IPS-18a (cell line): ENCODE data around the gene NFATC2.

ENCODE experiments used
- H3K27ac ChIP-seq: one replicate; pipeline ENCODE4 v1.5.1; 2013; ENCODE audit warnings: low read length
- H3K27me3 ChIP-seq: one replicate; pipeline ENCODE4 v1.6.1; 2013; ENCODE audit warnings: mild to moderate bottlenecking, low read length; ENCODE audit not compliant: control insufficient read depth, insufficient read depth
- H3K36me3 ChIP-seq: one replicate; pipeline ENCODE4 v1.6.1; 2013; ENCODE audit warnings: low read depth, low read length; ENCODE audit not compliant: control insufficient read depth
- H3K4me1 ChIP-seq: one replicate; pipeline ENCODE4 v1.6.1; 2013; ENCODE audit warnings: low read depth, low read length; ENCODE audit not compliant: control insufficient read depth
- H3K4me3 ChIP-seq: one replicate; pipeline ENCODE4 v1.5.1; 2013; ENCODE audit warnings: low read length
- H3K9ac ChIP-seq: one replicate; pipeline ENCODE4 v1.6.1; 2013; ENCODE audit warnings: mild to moderate bottlenecking, low read length, moderate library complexity
- H3K9me3 ChIP-seq: one replicate; pipeline ENCODE4 v1.6.1; 2013; ENCODE audit warnings: low read depth, low read length; ENCODE audit not compliant: control insufficient read depth

NFATC2 gene

DNA sequence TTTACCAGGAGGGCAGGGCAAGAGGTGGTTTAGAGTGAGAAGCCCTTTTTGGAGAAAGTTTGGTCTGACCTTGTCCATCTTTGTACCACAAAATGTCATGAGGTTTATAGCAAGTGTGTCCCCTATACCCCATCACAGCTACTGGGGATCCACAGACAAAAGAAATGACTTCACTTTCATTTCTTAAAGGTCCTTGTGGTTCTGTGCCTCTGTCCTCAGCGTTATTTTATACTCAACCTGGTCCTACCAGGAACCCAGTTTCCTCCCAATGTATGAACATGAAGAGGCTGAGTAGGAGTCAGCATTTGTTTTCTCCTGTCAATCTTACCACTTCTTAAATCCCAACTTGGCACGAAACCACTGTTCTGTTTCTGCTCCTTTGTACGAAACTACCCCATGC lies 157.6 kb downstream of the NFATC2 start:
- no peaks in the 10 kb centered on the region for H3K36me3 ChIP-seq
- H3K9ac ChIP-seq = no peak overlapping the region
- H3K4me1 ChIP-seq = peaks cover 28% of the 10 kb centered on the region
- H3K27me3 ChIP-seq = no peaks in the 10 kb centered on the region
- H3K9me3 ChIP-seq = no peaks in the 10 kb centered on the region
- no peak overlapping the region for H3K4me3 ChIP-seq
- no peak overlapping the region for H3K27ac ChIP-seq

- H3K4me1 ChIP-seq = peaks cover 23% of the 10 kb centered on the region
- no peak overlapping the region for H3K4me3 ChIP-seq
- no peaks in the 10 kb centered on the region for H3K9me3 ChIP-seq
- no peaks in the 10 kb centered on the region for H3K36me3 ChIP-seq
- H3K27me3 ChIP-seq = no peaks in the 10 kb centered on the region
- no peak overlapping the region for H3K9ac ChIP-seq
- H3K27ac ChIP-seq = no peak overlapping the region
These were observed 158.5 kb downstream of the NFATC2 start for GRCh38 chr20:51383891-51384510.

- Histone ChIP-seq H3K27ac (no peak overlapping the region), H3K9me3 (no peaks in the 10 kb centered on the region), H3K27me3 (no peaks in the 10 kb centered on the region), H3K4me3 (no peak overlapping the region), H3K9ac (no peak overlapping the region), H3K4me1 (peaks cover 20% of the 10 kb centered on the region), H3K36me3 (no peaks in the 10 kb centered on the region)
These were observed 159.3 kb downstream of the NFATC2 start for GRCh38 chr20:51382986-51383821.

DNA sequence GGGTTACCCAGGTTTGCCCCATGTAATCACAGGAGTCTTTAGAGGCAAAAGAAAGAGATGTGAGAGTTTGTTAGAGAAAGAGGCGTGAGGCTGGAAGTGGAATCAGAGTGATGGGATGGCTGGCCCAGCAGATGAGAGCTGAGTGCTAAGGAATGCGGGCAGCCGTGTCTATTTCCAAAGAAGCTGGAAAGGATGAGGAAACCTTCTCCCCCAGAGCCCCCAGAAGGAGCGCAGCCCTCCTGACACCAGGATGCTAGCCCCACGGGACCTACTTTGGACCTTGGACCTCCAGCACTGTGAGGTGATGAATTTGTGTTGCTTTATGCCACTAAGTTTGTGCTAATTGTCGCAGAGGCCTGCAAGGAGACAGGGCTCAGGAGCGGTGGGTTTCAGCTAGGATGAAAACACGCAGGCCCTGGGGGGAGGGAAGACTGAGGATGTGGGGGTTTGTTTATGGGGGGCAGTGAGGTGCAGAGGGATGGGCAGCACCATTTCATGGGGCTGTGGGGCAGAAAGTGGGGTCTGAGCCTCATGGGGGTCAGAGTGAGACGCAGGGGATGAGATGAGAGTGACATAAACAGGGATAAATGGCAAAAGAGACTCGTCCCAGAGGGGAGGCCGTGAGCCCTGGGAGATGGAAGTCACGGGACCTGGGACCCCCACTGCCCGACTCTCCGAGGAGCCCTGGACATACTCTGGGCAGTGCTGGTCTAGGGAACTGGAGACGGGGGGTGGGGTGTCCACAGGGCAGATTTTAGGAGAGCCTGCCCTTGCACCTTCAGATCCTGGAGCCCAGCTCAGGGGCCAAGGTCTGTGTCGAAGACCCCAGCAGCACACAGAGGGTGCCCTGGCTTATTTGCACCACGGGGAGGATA lies 160.2 kb downstream of the NFATC2 start:
- no peak overlapping the region for H3K9ac ChIP-seq

DNA sequence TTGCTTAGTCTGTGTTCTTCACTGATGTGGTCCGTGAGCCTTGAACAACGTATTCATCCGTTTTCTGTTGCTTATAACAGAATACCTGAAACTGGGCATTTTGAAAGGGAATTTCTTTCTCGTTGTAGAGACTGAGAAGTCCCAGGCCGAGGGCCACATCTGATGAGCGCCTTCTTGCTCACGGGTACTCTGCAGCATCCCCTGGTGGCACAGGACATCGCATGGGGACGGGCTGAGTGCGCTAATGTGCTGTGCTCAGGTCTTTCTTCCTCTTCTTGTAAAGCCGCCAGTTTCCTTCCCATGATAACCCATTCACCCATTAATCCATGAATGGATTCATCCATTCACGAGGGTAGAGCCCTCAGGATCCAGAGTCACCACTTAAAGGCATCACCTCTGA lies 161.0 kb downstream of the NFATC2 start:
- Histone ChIP-seq H3K9ac (no peak overlapping the region), H3K27me3 (no peaks in the 10 kb centered on the region), H3K4me3 (no peak overlapping the region), H3K36me3 (no peaks in the 10 kb centered on the region), H3K9me3 (no peaks in the 10 kb centered on the region), H3K4me1 (peaks cover 6% of the 10 kb centered on the region), H3K27ac (no peak overlapping the region)

More for the DNA sequence above, 160.2 kb downstream of the NFATC2 start:
- Histone ChIP-seq H3K9me3 (no peaks in the 10 kb centered on the region), H3K4me3 (no peak overlapping the region), H3K27me3 (no peaks in the 10 kb centered on the region), H3K4me1 (peaks cover 14% of the 10 kb centered on the region), H3K27ac (no peak overlapping the region), H3K36me3 (no peaks in the 10 kb centered on the region)

- no peaks in the 10 kb centered on the region for H3K4me1 ChIP-seq
- H3K36me3 ChIP-seq = no peaks in the 10 kb centered on the region
- H3K27me3 ChIP-seq = no peaks in the 10 kb centered on the region
- H3K27ac ChIP-seq = no peak overlapping the region
- H3K9ac ChIP-seq = no peak overlapping the region
- no peak overlapping the region for H3K4me3 ChIP-seq
- H3K9me3 ChIP-seq = no peaks in the 10 kb centered on the region
These were observed 161.8 kb downstream of the NFATC2 start for GRCh38 chr20:51380401-51381385.

DNA sequence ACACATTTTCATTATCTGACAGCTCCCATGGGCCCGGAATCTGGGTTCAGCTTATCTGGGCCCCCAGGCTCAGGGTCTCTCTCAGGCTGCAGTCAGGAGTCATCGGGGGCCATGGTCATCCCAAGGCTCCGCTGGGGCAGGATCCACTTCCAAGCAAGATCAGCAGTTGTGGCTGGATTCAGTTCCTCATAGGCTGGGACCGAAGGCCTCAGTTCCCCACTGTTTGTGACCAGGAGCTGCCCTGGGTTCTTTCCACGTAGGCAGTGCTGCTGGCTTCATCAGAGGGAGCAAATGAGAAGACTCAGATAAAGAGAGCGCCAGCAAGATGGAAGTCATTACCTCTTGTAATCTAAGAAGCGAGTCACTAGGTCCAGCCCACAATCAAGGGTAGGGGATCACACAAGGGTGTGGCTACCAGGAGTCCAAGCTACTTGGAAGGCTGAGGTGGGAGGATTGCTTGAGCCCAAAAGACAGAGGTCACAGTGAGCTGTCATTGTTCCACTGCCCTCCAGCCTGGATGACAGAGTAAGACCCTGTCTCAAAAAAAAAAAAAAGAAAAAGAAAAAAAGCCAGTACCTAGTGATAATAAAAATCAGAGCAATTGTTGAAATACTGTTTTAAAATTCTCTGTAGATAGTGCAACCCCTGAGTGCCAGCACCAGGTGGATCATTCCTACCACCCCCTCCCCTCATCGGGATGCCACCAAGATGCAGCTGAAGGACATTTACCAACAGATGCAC lies 162.7 kb downstream of the NFATC2 start:
- H3K27ac ChIP-seq = no peak overlapping the region
- H3K27me3 ChIP-seq = no peaks in the 10 kb centered on the region
- no peak overlapping the region for H3K9ac ChIP-seq
- H3K36me3 ChIP-seq = no peaks in the 10 kb centered on the region
- H3K4me3 ChIP-seq = no peak overlapping the region
- H3K4me1 ChIP-seq = no peaks in the 10 kb centered on the region
- no peaks in the 10 kb centered on the region for H3K9me3 ChIP-seq

DNA sequence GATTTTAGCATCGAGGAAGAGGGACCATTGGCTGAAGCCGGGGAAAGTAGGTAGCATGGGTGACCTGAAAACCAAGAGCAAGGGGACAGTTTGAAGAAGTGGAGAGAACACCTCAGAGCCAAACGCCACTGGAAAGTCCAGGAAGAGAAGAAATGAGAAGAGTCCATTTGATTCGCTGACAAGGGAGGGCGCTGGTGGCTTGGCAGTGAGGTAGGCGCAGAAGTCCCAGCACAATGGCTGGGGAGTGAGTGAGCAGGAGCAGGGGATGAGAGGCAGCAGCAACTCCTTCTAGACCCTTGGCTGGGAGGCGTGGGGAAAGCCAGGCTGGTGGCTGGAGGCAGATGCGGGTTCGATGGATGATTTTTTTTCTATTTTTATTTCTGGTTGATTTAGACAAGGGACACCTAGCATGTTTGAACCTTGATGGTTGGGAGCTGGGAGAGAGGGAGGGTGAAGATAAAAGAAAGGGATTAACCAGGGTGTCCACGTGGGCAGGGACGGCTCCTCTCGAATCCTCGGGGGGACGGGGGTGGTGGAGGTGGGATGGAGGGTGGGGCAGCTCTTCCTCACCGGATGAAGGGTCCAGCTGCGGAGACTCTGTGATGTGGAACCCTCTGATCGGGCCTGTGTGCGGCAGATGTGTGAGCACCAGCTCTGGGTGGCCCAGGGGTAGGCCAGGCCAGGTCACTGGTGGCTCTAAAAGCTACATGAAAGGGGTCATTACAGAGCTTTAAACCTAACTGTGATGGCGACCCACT lies 164.2 kb downstream of the NFATC2 start:
- Histone ChIP-seq H3K36me3 (no peaks in the 10 kb centered on the region), H3K9ac (no peak overlapping the region), H3K27ac (no peak overlapping the region), H3K4me1 (no peaks in the 10 kb centered on the region), H3K9me3 (no peaks in the 10 kb centered on the region), H3K27me3 (no peaks in the 10 kb centered on the region), H3K4me3 (no peak overlapping the region)

DNA sequence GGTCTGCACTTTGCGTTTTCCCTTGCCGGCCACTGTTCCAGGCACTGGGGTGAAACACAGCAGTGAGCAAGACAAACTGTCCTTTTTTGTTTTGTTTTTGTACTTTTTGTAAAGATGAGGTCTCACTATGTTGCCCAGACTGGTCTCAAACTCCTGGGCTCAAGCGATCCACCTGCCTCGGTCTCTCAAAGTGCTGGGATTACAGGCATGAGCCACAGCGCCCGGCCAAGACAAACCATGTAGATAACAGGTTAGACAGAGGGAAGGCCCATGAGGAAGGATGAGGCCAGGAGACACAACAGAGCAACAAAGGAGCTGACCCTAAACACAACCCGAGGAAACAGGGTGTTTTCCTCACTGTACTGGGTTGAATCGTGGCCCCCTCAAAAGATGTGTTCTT lies 165.4 kb downstream of the NFATC2 start:
- Histone ChIP-seq H3K36me3 (no peaks in the 10 kb centered on the region), H3K4me3 (no peak overlapping the region), H3K9ac (no peak overlapping the region), H3K27ac (no peak overlapping the region), H3K27me3 (no peaks in the 10 kb centered on the region), H3K9me3 (no peaks in the 10 kb centered on the region), H3K4me1 (no peaks in the 10 kb centered on the region)

- H3K9me3 ChIP-seq = no peaks in the 10 kb centered on the region
- H3K27me3 ChIP-seq = no peaks in the 10 kb centered on the region
- H3K36me3 ChIP-seq = no peaks in the 10 kb centered on the region
- peaks cover 6% of the 10 kb centered on the region for H3K4me1 ChIP-seq
- no peak overlapping the region for H3K4me3 ChIP-seq
- no peak overlapping the region for H3K27ac ChIP-seq
- no peak overlapping the region for H3K9ac ChIP-seq
These were observed 166.4 kb downstream of the NFATC2 start for GRCh38 chr20:51376111-51376510.
